Adrenal gland (tissue), 5 donors: ENCODE data around the gene ACSL6.

Source experiments
- CTCF ChIP-seq, 6 experiments: fragments of 450-650 bp in 4 of 6; fragments of 200-600 bp in 2 of 6; sonication (generic) in 1 of 6; IDR thresholded peaks; 1 replicate in 5 of 6; 2 replicates in 1 of 6; pipeline versions ENCODE4 v1.5.1 to v1.8.0; 2016 to 2021; ENCODE audit warnings: antibody characterized with exemption in 6 of 6, mild to moderate bottlenecking in 2 of 6, moderate library complexity in 1 of 6
- POLR2A ChIP-seq, 2 donors: fragments of 450-650 bp; IDR thresholded peaks; one replicate each; pipeline ENCODE4 v1.6.1; 2017; ENCODE audit warnings: antibody characterized with exemption in 2 of 2, mild to moderate bottlenecking in 2 of 2, moderate library complexity in 1 of 2
- donor health status: DM: no; HTN: no; CAD: no.

DNA sequence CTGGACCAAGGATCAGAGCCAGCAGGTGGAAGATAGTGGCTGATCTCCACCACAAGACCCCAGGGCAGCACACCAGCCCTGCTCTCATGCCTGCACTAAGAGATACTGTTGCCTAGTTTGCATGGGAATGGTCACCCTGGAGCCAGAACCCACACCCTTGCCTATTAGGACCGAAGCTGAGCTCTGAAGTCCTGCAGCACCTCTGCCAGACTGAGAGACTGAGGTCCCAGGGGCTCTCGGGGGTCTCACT is 11.3 kb downstream of the ACSL6 start:
- TF ChIP-seq CTCF (IDR thresholded peaks at IDR 0.05) (no peak), POLR2A (IDR thresholded peaks at IDR 0.05) (no peak)
